HG03520 (cell line): ENCODE results near the gene PHRF1.
"Not testable (repeated sequence)": the region's sequence is repeated elsewhere in the genome, so short reads cannot be mapped to it uniquely, and the experiment has no call there.

ENCODE experiments used
- ATAC-seq: cut with Tn5 transposase; IDR thresholded peaks from one replicate; pipeline ENCODE4 v1.9.1; 2021; ENCODE audit warnings: mild to moderate bottlenecking, moderate library complexity; ENCODE audit not compliant: unreplicated experiment

PHRF1 gene

DNA sequence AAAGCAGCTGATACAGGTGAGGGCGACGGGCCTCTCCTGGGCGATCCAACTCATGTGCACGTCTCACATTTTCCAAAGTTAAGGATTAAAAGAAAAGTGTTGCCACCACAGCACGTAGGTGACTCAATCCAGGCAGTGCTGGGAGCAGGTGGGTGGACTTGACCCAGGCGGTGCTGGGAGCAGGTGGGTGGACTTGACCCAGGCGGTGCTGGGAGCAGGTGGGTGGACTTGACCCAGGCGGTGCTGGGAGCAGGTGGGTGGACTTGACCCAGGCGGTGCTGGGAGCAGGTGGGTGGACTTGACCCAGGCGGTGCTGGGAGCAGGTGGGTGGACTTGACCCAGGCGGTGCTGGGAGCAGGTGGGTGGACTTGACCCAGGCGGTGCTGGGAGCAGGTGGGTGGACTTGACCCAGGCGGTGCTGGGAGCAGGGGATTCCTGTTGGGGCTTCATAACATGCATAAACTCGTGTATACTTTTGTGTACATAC, 71.4 kb downstream of the PHRF1 start:
- ATAC-seq: not testable (repeated sequence)

DNA sequence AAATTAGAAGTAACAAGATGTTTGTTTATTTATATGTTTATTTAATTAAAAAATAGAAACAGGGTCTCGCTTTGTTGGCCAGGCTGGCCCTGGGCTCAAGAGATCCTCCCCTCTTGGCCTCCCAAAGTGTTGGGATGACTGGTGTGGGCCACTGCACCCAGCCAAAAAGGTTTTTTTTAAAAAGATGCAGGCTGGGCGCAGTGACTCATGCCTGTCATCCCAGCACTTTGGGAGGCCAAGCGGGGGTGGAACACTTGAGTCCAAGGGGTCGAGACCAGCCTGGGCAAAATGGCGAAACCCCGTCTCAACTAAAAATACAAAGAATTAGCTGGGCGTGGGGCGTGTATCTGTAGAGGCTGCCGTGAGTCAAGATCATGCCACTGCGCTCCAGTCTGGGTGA, 74.2 kb downstream of the PHRF1 start:
- ATAC-seq: no peak

DNA sequence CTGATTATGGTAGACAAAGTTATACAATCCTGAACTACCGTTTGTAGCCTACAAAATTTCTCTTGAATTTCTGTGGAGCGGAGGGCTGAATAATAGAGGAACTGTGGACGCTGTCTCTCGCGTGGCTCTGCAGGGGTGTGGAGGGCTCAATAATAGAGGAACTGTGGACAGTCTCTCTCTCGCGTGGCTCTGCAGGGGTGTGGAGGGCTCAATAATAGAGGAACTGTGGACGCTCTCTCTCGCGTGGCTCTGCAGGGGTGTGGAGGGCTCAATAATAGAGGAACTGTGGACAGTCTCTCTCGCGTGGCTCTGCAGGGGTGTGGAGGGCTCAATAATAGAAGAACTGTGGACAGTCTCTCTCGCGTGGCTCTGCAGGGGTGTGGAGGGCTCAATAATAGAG, 76.9 kb downstream of the PHRF1 start:
- ATAC-seq: not testable (repeated sequence)

DNA sequence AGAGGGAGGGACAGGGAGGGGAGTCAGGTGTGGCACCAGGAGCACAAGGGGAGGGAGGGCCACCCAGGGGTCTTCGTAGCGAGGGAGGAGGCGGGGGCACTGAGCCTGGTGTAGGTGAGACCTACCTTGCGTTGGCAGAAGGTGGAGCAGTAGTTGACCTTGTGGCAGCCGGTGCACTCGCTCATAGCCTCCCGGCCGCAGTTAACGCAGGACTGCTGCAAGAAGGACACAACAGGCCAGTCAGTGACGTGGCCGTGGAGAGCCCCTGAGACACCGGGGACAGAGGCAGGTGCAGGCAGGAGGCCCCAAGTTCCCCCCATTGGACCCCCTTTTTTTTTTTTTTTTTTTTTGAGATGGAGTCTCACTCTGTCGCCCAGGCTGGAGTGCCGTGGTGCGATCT, 77.6 kb downstream of the PHRF1 start:
- no peak for ATAC-seq

DNA sequence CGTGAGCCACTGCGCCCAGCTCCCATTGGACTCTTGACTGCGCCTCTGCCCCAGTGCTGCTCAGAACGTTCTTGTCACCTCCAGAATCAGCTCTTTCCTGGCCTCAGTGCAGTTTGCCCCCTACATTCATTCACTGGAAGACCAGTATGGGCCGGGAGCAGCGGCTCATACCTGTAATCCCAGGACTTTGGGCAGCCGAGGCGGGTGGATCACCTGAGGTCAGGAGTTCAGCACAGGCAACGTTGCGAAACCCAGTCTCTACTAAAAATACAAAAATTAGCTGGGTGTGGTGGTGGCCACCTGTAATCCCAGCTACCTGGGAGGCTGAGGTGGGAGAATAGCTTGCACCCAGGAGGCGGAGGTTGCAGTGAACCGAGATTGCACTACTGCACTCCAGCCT, 78.2 kb downstream of the PHRF1 start:
- not testable (repeated sequence) for ATAC-seq

DNA sequence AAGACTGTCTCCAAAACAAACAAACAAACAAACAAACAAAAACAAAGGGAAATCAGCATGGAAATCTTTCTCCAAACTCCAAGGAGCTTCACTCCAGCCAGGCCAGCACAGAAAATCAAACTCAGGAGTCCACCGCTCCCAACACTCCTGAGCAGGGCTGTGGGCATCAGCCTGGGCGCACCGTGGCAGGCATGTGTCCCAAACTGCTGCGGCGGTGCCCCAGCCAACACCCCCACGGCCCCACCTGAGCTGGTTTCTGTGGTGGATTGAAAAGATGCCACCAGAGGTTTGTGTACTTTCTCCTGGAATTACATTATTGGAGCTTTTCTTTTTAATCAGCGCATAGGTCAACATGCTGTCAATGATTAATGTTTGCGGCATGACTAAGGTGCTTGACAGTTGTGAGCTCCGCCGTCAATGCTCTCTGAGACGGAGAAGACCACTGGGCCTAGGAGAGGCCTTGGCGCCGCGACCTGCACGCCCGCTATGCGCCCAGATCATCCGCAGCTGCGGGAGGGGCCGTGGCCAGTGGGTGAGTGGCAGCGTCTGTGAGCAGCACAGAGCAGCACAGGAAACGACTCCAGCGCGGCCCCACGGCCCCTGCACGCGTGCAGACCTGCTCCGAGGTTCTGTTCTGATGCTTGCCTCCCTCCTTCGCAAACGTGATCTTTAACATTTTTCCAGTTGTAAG, 78.9 kb downstream of the PHRF1 start:
- ATAC-seq: no peak

DNA sequence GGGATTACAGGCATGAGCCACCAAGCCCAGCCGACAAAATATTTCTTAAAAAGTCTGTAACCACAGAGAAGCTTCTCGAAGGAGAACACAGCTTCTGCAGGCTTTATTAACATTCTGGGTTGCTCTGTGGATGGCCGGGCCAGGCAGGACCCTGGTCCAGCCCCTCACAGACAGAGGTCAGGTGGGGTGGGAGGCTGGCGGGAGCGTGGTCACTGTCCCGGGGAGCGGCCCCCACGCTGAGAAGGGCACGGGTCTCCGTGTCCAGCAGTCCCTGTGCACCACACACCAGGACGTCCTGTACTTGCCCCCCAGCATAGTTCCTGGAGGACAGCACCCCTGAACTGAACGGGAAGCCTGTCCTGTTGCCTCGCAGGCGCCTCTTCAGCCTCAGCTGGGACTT, 80.2 kb downstream of the PHRF1 start:
- no peak for ATAC-seq

DNA sequence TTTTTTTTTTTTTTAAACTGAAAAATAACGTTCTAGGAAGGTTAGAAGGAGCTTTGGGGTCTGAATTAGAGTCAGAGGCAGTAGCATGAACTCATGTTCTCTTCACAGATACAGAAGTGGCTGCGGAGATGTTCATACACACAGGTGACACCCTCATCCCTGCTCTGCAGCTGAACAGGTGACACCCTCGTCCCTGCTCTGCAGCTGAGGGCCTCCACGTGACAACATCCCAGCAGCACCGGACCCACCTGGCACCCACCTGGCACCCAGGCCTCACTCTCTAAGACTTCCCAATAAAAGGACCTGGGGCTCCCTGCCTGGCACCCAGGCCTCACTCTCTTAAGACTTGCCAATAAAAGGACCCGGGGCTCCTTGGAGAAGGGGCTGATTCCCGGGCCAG, 80.6 kb downstream of the PHRF1 start:
- no peak for ATAC-seq

DNA sequence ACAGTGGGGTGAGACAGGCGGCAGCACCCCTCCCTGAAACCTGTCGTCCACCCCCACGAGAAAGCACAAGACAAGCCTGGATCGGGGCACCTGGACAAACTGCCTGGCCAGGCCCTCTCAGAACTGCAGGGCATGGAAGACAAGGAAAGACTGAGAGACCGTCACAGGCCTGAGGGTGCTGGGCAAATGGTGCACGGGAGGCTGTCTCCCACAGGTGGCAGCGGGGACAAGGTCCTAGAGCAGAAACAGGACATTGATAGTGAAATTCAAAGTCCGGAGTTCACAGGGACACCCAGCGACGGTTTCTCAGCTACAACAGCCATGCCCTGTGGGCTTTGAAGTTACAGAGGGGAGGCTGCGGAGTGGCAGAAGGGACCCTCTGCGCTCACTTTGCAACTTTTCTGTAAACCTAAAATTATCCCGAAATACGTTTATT, 81.4 kb downstream of the PHRF1 start:
- no peak for ATAC-seq

DNA sequence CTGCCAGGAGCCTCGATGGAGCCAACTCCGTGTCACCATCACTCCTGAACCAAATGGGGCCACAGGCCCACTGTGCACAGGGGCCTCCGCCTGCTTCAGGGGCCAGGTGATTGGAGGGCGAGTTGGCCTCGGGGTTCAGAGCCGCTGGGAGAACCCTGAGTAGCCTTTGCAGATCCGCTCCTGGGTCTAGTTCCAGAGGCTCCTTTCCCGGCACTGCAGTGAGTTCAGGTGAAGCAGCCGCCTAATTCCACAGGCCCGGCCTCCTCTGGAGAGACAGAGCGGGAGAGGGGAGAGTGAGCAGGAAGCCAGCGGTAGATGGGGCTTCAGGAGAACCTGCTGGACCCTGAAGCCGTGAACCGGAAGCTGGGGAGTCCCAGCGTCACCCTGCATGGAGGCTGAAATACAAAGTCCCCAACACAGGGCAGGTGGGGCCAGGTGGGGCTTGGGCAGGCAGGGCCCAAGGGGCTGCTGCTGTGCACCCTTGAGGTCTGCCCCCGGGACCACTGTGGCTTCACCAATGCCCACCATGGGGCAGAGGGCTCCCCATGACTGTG, 83.3 kb downstream of the PHRF1 start:
- ATAC-seq: no peak

DNA sequence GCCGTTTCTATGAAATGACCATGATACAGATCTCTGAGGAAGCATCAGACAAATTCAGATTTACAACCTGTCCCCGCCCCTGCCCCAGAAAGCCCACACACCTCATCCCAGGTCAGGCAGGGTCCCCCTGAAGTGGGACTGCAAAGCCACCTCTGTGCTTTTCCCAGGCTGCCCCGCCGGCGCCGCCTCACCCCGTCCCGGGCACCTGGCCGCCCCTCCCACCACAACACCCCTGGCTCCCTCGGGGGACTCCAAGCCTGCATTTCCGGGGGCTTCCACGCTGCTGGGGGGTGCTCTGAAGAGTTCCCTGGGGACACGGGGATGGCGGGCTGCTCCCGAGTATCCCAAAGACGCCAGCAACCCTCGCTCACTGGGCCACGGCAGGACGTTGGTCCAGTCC, 84.0 kb downstream of the PHRF1 start:
- ATAC-seq: no peak

DNA sequence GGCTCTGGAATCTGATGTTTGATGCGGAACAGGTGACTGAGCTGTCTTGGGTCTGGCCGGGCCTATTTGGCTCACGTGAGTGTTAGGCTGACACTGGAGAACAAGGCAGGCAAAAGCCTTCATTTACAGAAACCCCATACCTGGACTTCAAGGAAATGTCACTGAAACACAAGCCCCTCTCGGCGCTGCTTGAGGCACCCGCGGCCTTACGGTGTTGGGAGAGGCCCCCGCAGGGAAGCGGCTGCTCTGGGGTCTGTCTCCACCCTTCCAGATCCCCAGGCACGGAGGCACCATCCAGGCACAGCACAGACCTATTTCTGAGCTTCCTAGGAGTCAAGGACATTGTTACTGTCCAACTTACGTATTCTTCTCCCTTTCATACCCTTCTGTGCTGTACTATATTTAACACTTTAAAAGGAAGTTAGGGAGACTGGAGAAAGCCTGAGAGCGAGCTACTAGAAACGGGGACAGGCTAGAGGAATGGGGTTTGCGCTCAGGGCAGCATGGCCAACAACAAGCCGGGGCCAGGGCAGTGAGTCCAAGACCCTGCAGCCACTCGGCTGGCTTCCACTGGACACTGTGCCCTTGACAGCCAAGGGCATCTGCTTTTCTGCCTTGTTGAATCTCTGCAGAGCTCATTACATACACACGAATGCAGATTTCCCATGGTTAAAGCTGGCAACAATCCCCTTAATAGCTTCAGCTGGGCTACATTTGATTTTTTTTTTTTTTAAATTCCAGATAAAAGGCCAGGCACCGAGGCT, 84.6 kb downstream of the PHRF1 start:
- no peak for ATAC-seq
